NCI-H2196 (cell line): Measurements from ENCODE around the gene PFKFB3.
"Not testable (repeated sequence)": the region's sequence is repeated elsewhere in the genome, so short reads cannot be mapped to it uniquely, and the experiment has no call there.

Source experiments
- DNase-seq: peaks from one replicate; lab custom pipeline; 2025; ENCODE audit not compliant: unreplicated experiment; lab: John Stamatoyannopoulos, UW

Gene PFKFB3

GRCh38 chr10:6234371-6234770, 31.6 kb downstream of the PFKFB3 start:
- DNase-seq, result no peak

GRCh38 chr10:6236349-6237198, 33.8 kb downstream of the PFKFB3 start:
- DNase-seq, result no peak

GRCh38 chr10:6237199-6237530, 34.4 kb downstream of the PFKFB3 start:
- DNase-seq, result no peak

- not testable (repeated sequence) for DNase-seq
These were observed 36.0 kb downstream of the PFKFB3 start for GRCh38 chr10:6238587-6239212.

- no peak for DNase-seq
These were observed 36.7 kb downstream of the PFKFB3 start for GRCh38 chr10:6239213-6239991.

- no peak for DNase-seq
These were observed 37.5 kb downstream of the PFKFB3 start for GRCh38 chr10:6240254-6240653.

GRCh38 chr10:6242089-6242488, 39.4 kb downstream of the PFKFB3 start:
- DNase-seq, result no peak

- DNase-seq, result no peak
These were observed 41.8 kb downstream of the PFKFB3 start for GRCh38 chr10:6244510-6244909.

GRCh38 chr10:6247041-6247712, 44.4 kb downstream of the PFKFB3 start:
- DNase-seq, result no peak

- DNase-seq, result not testable (repeated sequence)
These were observed 46.2 kb downstream of the PFKFB3 start for GRCh38 chr10:6248908-6249307.

- DNase-seq, result no peak
These were observed 47.0 kb downstream of the PFKFB3 start for GRCh38 chr10:6249698-6250097.

GRCh38 chr10:6250745-6251144, 48.0 kb downstream of the PFKFB3 start:
- no peak for DNase-seq

- DNase-seq, result no peak
These were observed 51.5 kb downstream of the PFKFB3 start for GRCh38 chr10:6254201-6254600.

GRCh38 chr10:6255548-6256061, 52.9 kb downstream of the PFKFB3 start:
- no peak for DNase-seq

GRCh38 chr10:6256439-6256838, 53.7 kb downstream of the PFKFB3 start:
- no peak for DNase-seq

- no peak for DNase-seq
These were observed 56.4 kb downstream of the PFKFB3 start for GRCh38 chr10:6259153-6259552.

- DNase-seq, result no peak
These were observed 58.1 kb downstream of the PFKFB3 start for GRCh38 chr10:6260843-6261242.

GRCh38 chr10:6267941-6268340, 65.2 kb downstream of the PFKFB3 start:
- DNase-seq, result no peak

GRCh38 chr10:6269432-6269831, 66.7 kb downstream of the PFKFB3 start:
- DNase-seq, result no peak

GRCh38 chr10:6269953-6270867, 67.5 kb downstream of the PFKFB3 start:
- DNase-seq, result no peak
